HEK293 (cell line): ENCODE measurements around the gene FOXC1.

Experiments
- CTCF ChIA-PET: fragments of 350-600 bp; formaldehyde crosslinking; extraction: SDS; loops from one replicate; lab custom pipeline; 2021; ENCODE audit warnings: antibody characterized with exemption; lab: Yijun Ruan, JAX
- POLR2A ChIA-PET: fragments of 300-600 bp; formaldehyde crosslinking; extraction: SDS; loops from one replicate; lab custom pipeline; 2020; ENCODE audit warnings: antibody characterized with exemption, inconsistent platforms; lab: Yijun Ruan, JAX
- H3K27ac ChIP-seq: fragments of 200-500 bp; sonication (Bioruptor generic); 2 replicates; pipeline ENCODE4 v1.5.1; 2014; ENCODE audit warnings: low read depth, low read length, control low read depth, inconsistent platforms; ENCODE audit errors: extremely low read depth
- H3K36me3 ChIP-seq, 2 experiments: fragments of 200-500 bp in 1 of 2; sonication (Bioruptor generic) in 1 of 2; 1 replicate in 1 of 2; 2 replicates in 1 of 2; pipeline ENCODE4 v1.5.1; 2014 to 2017; ENCODE audit warnings: inconsistent platforms in 2 of 2, low read length in 2 of 2; ENCODE audit not compliant: control insufficient read depth in 2 of 2, insufficient read depth in 1 of 2
- H3K4me1 ChIP-seq: fragments of 200-500 bp; sonication (Bioruptor generic); 2 replicates; pipeline ENCODE4 v1.5.1; 2014; ENCODE audit warnings: mild to moderate bottlenecking, low read length, inconsistent platforms; ENCODE audit not compliant: control insufficient read depth, insufficient read depth
- H3K4me3 ChIP-seq: 2 replicates; pipeline ENCODE4 v1.5.1; 2011; ENCODE audit warnings: low read depth, mild to moderate bottlenecking, control low read depth, low read length, moderate library complexity
- H3K9me3 ChIP-seq: fragments of 200-500 bp; sonication (Bioruptor generic); 2 replicates; pipeline ENCODE4 v1.5.1; 2014; ENCODE audit warnings: low read depth, low read length, inconsistent platforms; ENCODE audit not compliant: control insufficient read depth, insufficient read depth
- ATF2 ChIP-seq: fragments of 450-650 bp; formaldehyde crosslinking; IDR thresholded peaks from 2 replicates; pipeline ENCODE4 v1.5.1; 2016; ENCODE audit warnings: missing biosample characterization, missing genetic modification characterization, low read depth
- FEZF1 ChIP-seq: fragments of 450-650 bp; formaldehyde crosslinking; IDR thresholded peaks from 2 replicates; pipeline ENCODE4 v1.5.1; 2016; ENCODE audit warnings: missing biosample characterization, missing genetic modification characterization
- HIC1 ChIP-seq: fragments of 450-650 bp; formaldehyde crosslinking; IDR thresholded peaks from 2 replicates; pipeline ENCODE4 v1.5.1; 2016; ENCODE audit warnings: missing biosample characterization, missing genetic modification characterization
- INSM2 ChIP-seq: fragments of 450-650 bp; formaldehyde crosslinking; IDR thresholded peaks from 2 replicates; pipeline ENCODE4 v1.5.1; 2016; ENCODE audit warnings: missing biosample characterization, missing genetic modification characterization
- KLF1 ChIP-seq: fragments of 450-650 bp; formaldehyde crosslinking; IDR thresholded peaks from 2 replicates; pipeline ENCODE4 v1.5.1; 2016; ENCODE audit warnings: missing biosample characterization, missing genetic modification characterization
- RBAK ChIP-seq: fragments of 450-650 bp; formaldehyde crosslinking; IDR thresholded peaks from 2 replicates; pipeline ENCODE4 v1.5.1; 2016; ENCODE audit warnings: missing biosample characterization, missing genetic modification characterization
- SCRT1 ChIP-seq: fragments of 450-650 bp; formaldehyde crosslinking; IDR thresholded peaks from 2 replicates; pipeline ENCODE4 v1.5.1; 2016; ENCODE audit warnings: missing biosample characterization, missing genetic modification characterization, borderline replicate concordance
- ZBTB44 ChIP-seq: fragments of 450-650 bp; IDR thresholded peaks from 2 replicates; pipeline ENCODE4 v1.5.1; 2018; ENCODE audit warnings: missing biosample characterization, mild to moderate bottlenecking, missing genetic modification characterization
- ZFP3 ChIP-seq: fragments of 450-650 bp; formaldehyde crosslinking; IDR thresholded peaks from 2 replicates; pipeline ENCODE4 v1.5.1; 2016; ENCODE audit warnings: low read depth, missing biosample characterization, missing genetic modification characterization
- ZFP37 ChIP-seq: fragments of 450-650 bp; formaldehyde crosslinking; IDR thresholded peaks from 2 replicates; pipeline ENCODE4 v1.5.1; 2016; ENCODE audit warnings: missing biosample characterization, missing genetic modification characterization
- ZNF132 ChIP-seq: fragments of 450-650 bp; formaldehyde crosslinking; IDR thresholded peaks from 2 replicates; pipeline ENCODE4 v1.5.1; 2017; ENCODE audit warnings: missing biosample characterization, missing genetic modification characterization, borderline replicate concordance
- ZNF202 ChIP-seq: fragments of 450-650 bp; formaldehyde crosslinking; IDR thresholded peaks from 2 replicates; pipeline ENCODE4 v1.5.1; 2016; ENCODE audit warnings: missing biosample characterization, missing genetic modification characterization, borderline replicate concordance
- ZNF404 ChIP-seq: fragments of 450-650 bp; formaldehyde crosslinking; IDR thresholded peaks from 2 replicates; pipeline ENCODE4 v1.5.1; 2017; ENCODE audit warnings: missing biosample characterization, missing genetic modification characterization
- ZNF501 ChIP-seq: fragments of 450-650 bp; formaldehyde crosslinking; IDR thresholded peaks from 2 replicates; pipeline ENCODE4 v1.5.1; 2016; ENCODE audit warnings: missing biosample characterization, missing genetic modification characterization
- ZNF529 ChIP-seq: fragments of 450-650 bp; formaldehyde crosslinking; IDR thresholded peaks from 2 replicates; pipeline ENCODE4 v1.5.1; 2017; ENCODE audit warnings: missing genetic modification characterization, missing biosample characterization; ENCODE audit not compliant: insufficient replicate concordance
- ZNF561 ChIP-seq: fragments of 450-650 bp; IDR thresholded peaks from 2 replicates; pipeline ENCODE4 v1.5.1; 2018; ENCODE audit warnings: missing biosample characterization, missing genetic modification characterization, borderline replicate concordance
- ZNF585B ChIP-seq: fragments of 450-650 bp; formaldehyde crosslinking; IDR thresholded peaks from 2 replicates; pipeline ENCODE4 v1.5.1; 2016; ENCODE audit warnings: missing biosample characterization, missing genetic modification characterization
- ZNF624 ChIP-seq: fragments of 450-650 bp; formaldehyde crosslinking; IDR thresholded peaks from 2 replicates; pipeline ENCODE4 v1.5.1; 2017; ENCODE audit warnings: missing biosample characterization, missing genetic modification characterization
- ZNF76 ChIP-seq: fragments of 450-650 bp; formaldehyde crosslinking; IDR thresholded peaks from 2 replicates; pipeline ENCODE4; 2016; ENCODE audit warnings: low read depth, missing biosample characterization, missing genetic modification characterization, borderline replicate concordance
- ZNF785 ChIP-seq: fragments of 450-650 bp; formaldehyde crosslinking; IDR thresholded peaks from 2 replicates; pipeline ENCODE4 v1.5.1; 2016; ENCODE audit warnings: missing biosample characterization, missing genetic modification characterization
- ZNF830 ChIP-seq: fragments of 450-650 bp; IDR thresholded peaks from 2 replicates; pipeline ENCODE4 v1.5.0; 2018; ENCODE audit warnings: missing biosample characterization, missing genetic modification characterization, low read depth, mild to moderate bottlenecking, moderate library complexity
- ZNF843 ChIP-seq: fragments of 450-650 bp; formaldehyde crosslinking; IDR thresholded peaks from 2 replicates; pipeline ENCODE4 v1.5.1; 2016; ENCODE audit warnings: missing biosample characterization, missing genetic modification characterization

The FOXC1 gene

GRCh38 chr6:1645466-1646185 is 35.9 kb downstream of the FOXC1 start:
- H3K36me3 ChIP-seq = no peaks in the 10 kb centered on the region
- H3K27ac ChIP-seq = no peak overlapping the region
- no peak for TF ChIP-seq FEZF1
- H3K4me3 ChIP-seq = no peak overlapping the region
- peaks cover 4% of the 10 kb centered on the region; the same call in 1 of the 2 replicates for H3K4me1 ChIP-seq
- POLR2A ChIA-PET = no interaction called here
- CTCF ChIA-PET = no interaction called here
- H3K9me3 ChIP-seq = no peaks in the 10 kb centered on the region

- Histone ChIP-seq H3K36me3 (no peaks in the 10 kb centered on the region), H3K9me3 (no peaks in the 10 kb centered on the region), H3K27ac (no peak overlapping the region), H3K4me1 (no peaks in the 10 kb centered on the region)
- CTCF ChIA-PET = interaction anchor here (0.8 kb wide), 1 partner anchor 36 kb away, joined by 3 read pairs; no protein-coding TSS in a partner anchor
- TF ChIP-seq RBAK (tag by site-specific recombination) (no peak), INSM2 (tag by site-specific recombination) (no peak), ATF2 (no peak), ZBTB44 (tag by site-specific recombination) (no peak), KLF1 (peak; percentile 62), ZNF404 (tag by site-specific recombination) (no peak), ZNF501 (no peak), ZNF830 (tag by site-specific recombination) (no peak), ZNF202 (tag by site-specific recombination) (no peak)
- TF ChIP-seq, all 188 proteins: peak for 1
- no peak overlapping the region for H3K4me3 ChIP-seq
- POLR2A ChIA-PET = no interaction called here
Observed at GRCh38 chr6:1651362-1651761, 41.6 kb downstream of the FOXC1 start.

- Histone ChIP-seq H3K9me3 (no peaks in the 10 kb centered on the region), H3K4me3 (no peak overlapping the region), H3K36me3 (no peaks in the 10 kb centered on the region), H3K27ac (no peak overlapping the region), H3K4me1 (0 out of 2 replicates have a peak, but pooled peaks cover 5% of the 10 kb centered on the region)
- ChIA-PET POLR2A (no interaction called here), CTCF (interaction anchor here (0.6 to 0.7 kb wide), 2 partner anchors 796 to 1040 kb away, joined by 3 read pairs; no protein-coding TSS in a partner anchor)
- TF ChIP-seq ZNF132 (tag by site-specific recombination) = no peak
- no peak for TF ChIP-seq SCRT1 (tag by site-specific recombination)
- no peak for TF ChIP-seq FEZF1
Observed at GRCh38 chr6:1652842-1653241, 43.1 kb downstream of the FOXC1 start.

- 0 out of 2 replicates have a peak, but pooled peaks cover 5% of the 10 kb centered on the region for H3K4me1 ChIP-seq
- ChIA-PET CTCF (no interaction called here), POLR2A (no interaction called here)
- no peaks in the 10 kb centered on the region for H3K36me3 ChIP-seq
- no peaks in the 10 kb centered on the region for H3K9me3 ChIP-seq
- H3K4me3 ChIP-seq = no peak overlapping the region
- H3K27ac ChIP-seq = no peak overlapping the region
- TF ChIP-seq ZNF585B (tag by site-specific recombination) (no peak), ZNF843 (tag by site-specific recombination) (no peak), ZNF785 (no peak), ZFP37 (tag by site-specific recombination) (no peak), ZNF561 (tag by site-specific recombination) (no peak), ZNF76 (no peak), ZNF624 (tag by site-specific recombination) (no peak), ZNF529 (tag by site-specific recombination) (no peak), ZFP3 (tag by site-specific recombination) (no peak), HIC1 (tag by site-specific recombination) (no peak)
Observed at GRCh38 chr6:1654054-1654453, 44.3 kb downstream of the FOXC1 start.
